ENCODE measurements around the gene DNAL1. TPM values are rescaled to one million over a fixed set of nuclear protein-coding genes. Genes with fewer than 3 reads are reported as not detected.

DNAL1 gene
- total and polyA plus RNA-seq, 10 of the 15 experiments (the other 5 are each of a cell fraction or from before 2014, with no cell fraction given) = 2.4 to 18.2 (median 7.4) TPM

DNA sequence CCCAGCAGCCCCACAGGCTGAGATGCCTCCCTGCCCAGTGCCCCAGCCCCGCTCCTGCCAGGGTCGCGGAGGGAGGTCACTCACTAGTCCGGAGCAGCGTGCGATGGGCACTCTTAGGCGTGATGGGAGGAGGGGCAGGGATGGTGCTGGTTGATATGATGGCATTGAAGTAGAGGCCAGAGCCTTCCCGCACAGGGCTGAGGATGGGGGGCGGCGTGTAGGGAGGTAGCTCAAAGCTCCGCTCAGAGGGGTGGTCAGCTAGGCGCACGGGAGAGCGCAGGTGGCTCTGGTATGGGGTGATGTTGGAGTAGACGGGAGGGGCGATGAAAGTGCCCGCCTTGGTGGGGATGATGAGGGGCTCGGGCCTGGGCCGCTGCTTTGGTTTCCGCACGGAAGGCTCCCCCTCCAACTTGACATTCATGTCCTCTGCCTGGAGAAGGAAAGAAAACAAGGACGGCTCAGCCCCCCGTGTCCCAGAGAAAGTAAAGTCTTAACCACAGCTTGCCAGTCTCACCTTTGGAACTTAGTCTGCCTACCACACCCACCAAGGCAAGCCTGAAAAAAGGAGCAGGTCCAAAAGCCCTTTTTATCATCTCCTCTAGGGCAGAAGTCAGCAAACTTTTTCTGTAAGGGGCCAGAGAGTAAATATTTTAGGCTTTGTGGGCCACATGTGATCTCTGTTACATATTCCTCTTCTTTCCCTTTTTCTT is 84.9 kb downstream of the DNAL1 start:
- peaks cover 5% of the 10 kb centered on the region for H3K79me2 ChIP-seq (ENCODE audit: control insufficient read depth, insufficient read depth, low read length)

More for the DNA sequence above, 84.9 kb downstream of the DNAL1 start:
- Histone ChIP-seq H3K4me1 (ENCODE audit: control insufficient read depth, insufficient read depth, low read length) (no peaks in the 10 kb centered on the region), H2AFZ (ENCODE audit: control insufficient read depth, low read depth, low read length) (no peak overlapping the region), H4K20me1 (ENCODE audit: control insufficient read depth, insufficient read depth) (peaks cover 3% of the 10 kb centered on the region; the same call in 1 of the 2 replicates), H3K27me3 (replicated peaks in 1 of 2; ENCODE audit: control insufficient read depth in 2 of 2, insufficient read depth in 2 of 2, low read length in 1 of 2) (no peaks in the 10 kb centered on the region), H3K9ac (ENCODE audit: control insufficient read depth, insufficient read depth, low read length) (no peak overlapping the region), H3K36me3 (ENCODE audit: control insufficient read depth in 2 of 2, insufficient read depth in 2 of 2, low read length in 1 of 2) (peaks cover 53 to 58% of the 10 kb centered on the region in 2 experiments), H3K27ac (ENCODE audit: control insufficient read depth, insufficient read depth) (no peak overlapping the region), H3K4me2 (ENCODE audit: control insufficient read depth, insufficient read depth) (no peak overlapping the region), H3K9me3 (replicated peaks; ENCODE audit: control insufficient read depth, insufficient read depth, low read length) (no peaks in the 10 kb centered on the region), H3K4me3 (no peak overlapping the region)
- FAIRE-seq (no peak), ATAC-seq (no peak), DNase-seq (ENCODE audit: low read depth, low spot score) (no peak)
- ChIA-PET CTCF (interaction anchor here (0.8 to 10.1 kb wide), 28 partner anchors 8 to 310 kb away, joined by 3 to 195 read pairs (median 6); partner anchors contain the start of gene PNMA1), RAD21 (ENCODE audit: unreplicated experiment) (interaction anchor here (0.7 to 7.9 kb wide), 13 partner anchors 13 to 156 kb away, joined by 3 to 97 read pairs (median 12); partner anchors contain the start of genes PTGR2 and ZNF410), POLR2A (interaction anchor here (0.7 to 1.4 kb wide), 2 partner anchors 13 to 204 kb away, joined by 3 to 4 read pairs; no protein-coding TSS in a partner anchor), SMC1A (ENCODE audit: uncharacterized antibody, unreplicated experiment) (interaction anchor here (0.7 to 8.9 kb wide), 16 partner anchors 12 to 199 kb away, joined by 3 to 155 read pairs (median 5); partner anchors contain the start of gene ZNF410)
- WGBS (ENCODE audit: insufficient coverage, insufficient replicate concordance, low lambda C conversion rate, missing lambda C conversion rate) = 90% methylated on average over 23 of the region's 23 CpGs
- no TSS peak for BruUV-seq (replicated peaks)
- intact Hi-C loops (cut with micrococcal nuclease; ENCODE audit: unreplicated experiment) = loop anchor here (2.0 to 5.0 kb wide), 3 partner anchors 57 to 308 kb away; partner anchors contain the start of gene ZNF410
- TF ChIP-seq BACH1 (IDR thresholded peaks at IDR 0.05; ENCODE audit: borderline replicate concordance) = no peak
- TF ChIP-seq MEF2B (IDR thresholded peaks at IDR 0.05; ENCODE audit: partially characterized antibody, poor library complexity, severe bottlenecking) = no peak
- TF ChIP-seq POLR2AphosphoS2 (IDR thresholded peaks at IDR 0.05; ENCODE audit: low read depth, low read length) = no peak
- no peak for TF ChIP-seq PAX5 (IDR thresholded peaks at IDR 0.05; ENCODE audit: borderline replicate concordance, low read depth, low read length)
- TF ChIP-seq ZSCAN29 (IDR thresholded peaks at IDR 0.05) = no peak
- TF ChIP-seq SUPT20H (IDR thresholded peaks at IDR 0.05; ENCODE audit: borderline replicate concordance, control insufficient read depth, low read depth, low read length) = no peak
- no peak for TF ChIP-seq PML (IDR thresholded peaks at IDR 0.05; ENCODE audit: low read length)
- TF ChIP-seq, protein P1, sequence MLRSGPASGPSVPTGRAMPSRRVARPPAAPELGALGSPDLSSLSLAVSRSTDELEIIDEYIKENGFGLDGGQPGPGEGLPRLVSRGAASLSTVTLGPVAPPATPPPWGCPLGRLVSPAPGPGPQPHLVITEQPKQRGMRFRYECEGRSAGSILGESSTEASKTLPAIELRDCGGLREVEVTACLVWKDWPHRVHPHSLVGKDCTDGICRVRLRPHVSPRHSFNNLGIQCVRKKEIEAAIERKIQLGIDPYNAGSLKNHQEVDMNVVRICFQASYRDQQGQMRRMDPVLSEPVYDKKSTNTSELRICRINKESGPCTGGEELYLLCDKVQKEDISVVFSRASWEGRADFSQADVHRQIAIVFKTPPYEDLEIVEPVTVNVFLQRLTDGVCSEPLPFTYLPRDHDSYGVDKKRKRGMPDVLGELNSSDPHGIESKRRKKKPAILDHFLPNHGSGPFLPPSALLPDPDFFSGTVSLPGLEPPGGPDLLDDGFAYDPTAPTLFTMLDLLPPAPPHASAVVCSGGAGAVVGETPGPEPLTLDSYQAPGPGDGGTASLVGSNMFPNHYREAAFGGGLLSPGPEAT (IDR thresholded peaks at IDR 0.05; ENCODE audit: low read depth) = no peak
- in situ Hi-C loops (cut with MboI) = loop anchor here (25.0 kb wide), 1 partner anchor 308 kb away; no protein-coding TSS in a partner anchor

Measured in GM12878 (cell line).